Stomach (tissue), 4 donors: ENCODE results near the gene CTSH.

Source experiments
- CTCF ChIP-seq, 7 experiments: fragments of 450-650 bp in 4 of 7; fragments of 200-600 bp in 3 of 7; sonication (generic) in 3 of 7; IDR thresholded peaks; one replicate each; pipeline ENCODE4 v1.5.1; 2016 to 2019; ENCODE audit warnings: antibody characterized with exemption in 7 of 7, control low read depth in 2 of 7, mild to moderate bottlenecking in 1 of 7
- EP300 ChIP-seq: sonication (generic); formaldehyde crosslinking; IDR thresholded peaks from one replicate; pipeline ENCODE4 v1.6.1; 2017; ENCODE audit warnings: antibody characterized with exemption
- POLR2AphosphoS5 ChIP-seq, 3 donors: sonication (generic); formaldehyde crosslinking; IDR thresholded peaks; one replicate each; pipeline ENCODE4 v1.6.1; 2016; ENCODE audit warnings: antibody characterized with exemption in 3 of 3

GRCh38 chr15:78992416-78993256 is 47.8 kb upstream of the CTSH start:
- TF ChIP-seq EP300 (no peak), POLR2AphosphoS5 (IDR thresholded peaks at IDR 0.05) (no peak), CTCF (IDR thresholded peaks at IDR 0.05) (no peak)
